Tibial nerve (tissue), 4 donors: ENCODE data around the gene ALDH18A1. TPM values are rescaled to one million over a fixed set of nuclear protein-coding genes. Genes with fewer than 3 reads are reported as not detected.
A peak's percentile ranks its signal among the peaks of the same experiment; 100 is the strongest.

Experiments used
- DNase-seq, 2 donors: peaks; one replicate each; pipeline ENCODE4 v3.0.0-alpha.2; 2019; ENCODE audit warnings: low spot score in 2 of 2
- H3K27ac ChIP-seq, 4 donors: fragments of 200-600 bp; sonication (generic) in 3 of 4; one replicate each; pipeline ENCODE4 v1.5.1; 2017 to 2019; ENCODE audit warnings: mild to moderate bottlenecking in 1 of 4
- H3K27me3 ChIP-seq, 2 donors: fragments of 200-600 bp; sonication (generic) in 1 of 2; one replicate each; pipeline versions ENCODE4 v1.5.1 to v1.6.0; 2017 to 2019
- H3K36me3 ChIP-seq, 3 donors: fragments of 200-600 bp; sonication (generic); one replicate each; pipeline ENCODE4 v1.5.1; 2018 to 2019
- H3K4me1 ChIP-seq, 4 donors: fragments of 200-600 bp; sonication (generic) in 3 of 4; one replicate each; pipeline ENCODE4 v1.5.1; 2017 to 2019
- H3K4me3 ChIP-seq, 4 donors: fragments of 200-600 bp; sonication (generic) in 3 of 4; one replicate each; pipeline ENCODE4 v1.5.1; 2017 to 2019; ENCODE audit warnings: mild to moderate bottlenecking in 1 of 4, moderate library complexity in 1 of 4
- H3K9me3 ChIP-seq, 4 donors: fragments of 200-600 bp; sonication (generic) in 3 of 4; one replicate each; pipeline ENCODE4 v1.5.1; 2017 to 2019
- CTCF ChIP-seq, 5 experiments: fragments of 200-600 bp in 3 of 5; fragments of 450-650 bp in 2 of 5; sonication (generic) in 3 of 5; IDR thresholded peaks; one replicate each; pipeline ENCODE4 v1.5.1; 2016 to 2019; ENCODE audit warnings: antibody characterized with exemption in 5 of 5, mild to moderate bottlenecking in 3 of 5, moderate library complexity in 2 of 5
- EP300 ChIP-seq, 2 donors: sonication (generic); formaldehyde crosslinking; IDR thresholded peaks; one replicate each; pipeline ENCODE4 v1.6.1; 2017; ENCODE audit warnings: antibody characterized with exemption in 2 of 2, mild to moderate bottlenecking in 1 of 2
- POLR2A ChIP-seq, 2 donors: fragments of 450-650 bp; IDR thresholded peaks; one replicate each; pipeline ENCODE4 v1.6.1; 2017; ENCODE audit warnings: antibody characterized with exemption in 2 of 2, mild to moderate bottlenecking in 2 of 2, moderate library complexity in 2 of 2
- WGBS, 2 donors: methylation state at CpG; one replicate each; pipeline ENCODE4 v1.1.5; 2018; 5-methylcytosine and 5-hydroxymethylcytosine counted together
- total RNA-seq, 4 donors: library from RNA; depleted of rRNA; stranded (reverse); fragments of >200 nt; gene quantifications; one replicate each; pipeline ENCODE4 v1.1.0, GENCODE V29; 2016

ALDH18A1 gene
- total RNA-seq, 4 donors from 2014 or later = 12.0 to 26.7 (median 17.3) TPM

GRCh38 chr10:95561864-95562177 is 94.7 kb downstream of the ALDH18A1 start:
- DNase-seq = no peak
- no peak for TF ChIP-seq CTCF (IDR thresholded peaks at IDR 0.05)
- TF ChIP-seq POLR2A (IDR thresholded peaks at IDR 0.05) = no peak
- no peak for TF ChIP-seq EP300 (IDR thresholded peaks at IDR 0.05)
- H3K27ac ChIP-seq = peak overlapping the region in 1 of 4 donors; percentile 93

GRCh38 chr10:95561177-95561863 is 95.2 kb downstream of the ALDH18A1 start, which contains the start of gene SORBS1:
TSS of gene SORBS1 (minus strand) at chr10:95561371. CDS start at chr10:95441135, 120,236 bp downstream.
- Histone ChIP-seq H3K36me3 (no peaks in the 10 kb centered on the region), H3K4me3 (peak within 1 kb of the TSS; percentile 66 to 92 (median 84)), H3K27ac (peak within 1 kb of the TSS; percentile 47 to 93 (median 81)), H3K27me3 (no peaks in the 10 kb centered on the region), H3K9me3 (no peaks in the 10 kb centered on the region), H3K4me1 (peaks cover 0 to 29% (median 2%) of the 10 kb centered on the region in 4 donors)
- peak; percentile 84 to 94 for TF ChIP-seq EP300 (IDR thresholded peaks at IDR 0.05)
- TF ChIP-seq POLR2A (IDR thresholded peaks at IDR 0.05) = peak; percentile 99 to 100
- TF ChIP-seq CTCF (IDR thresholded peaks at IDR 0.05) = peak in 1 of 5 experiments; percentile 38
- DNase-seq = peak; percentile 92 to 94
- 1 to 5% methylated on average over 23 to 50 of the region's 77 CpGs for WGBS, 2 donors

More at GRCh38 chr10:95561864-95562177, 94.7 kb downstream of the ALDH18A1 start:
- Histone ChIP-seq H3K36me3 (no peaks in the 10 kb centered on the region), H3K27me3 (no peaks in the 10 kb centered on the region), H3K9me3 (no peaks in the 10 kb centered on the region), H3K4me3 (peak overlapping the region in 3 of 4 donors; percentile 30 to 83 (median 66)), H3K4me1 (peaks cover 0 to 27% (median 2%) of the 10 kb centered on the region in 4 donors)
- WGBS, 2 donors = 55 to 62% methylated on average over 7 of the region's 7 CpGs

GRCh38 chr10:95560278-95561176 is 96.0 kb downstream of the ALDH18A1 start:
- WGBS, 2 donors = 2 to 4% methylated on average over 25 to 32 of the region's 48 CpGs
- peak overlapping the region; percentile 66 to 92 (median 84) for H3K4me3 ChIP-seq
- H3K27me3 ChIP-seq = no peaks in the 10 kb centered on the region
- H3K27ac ChIP-seq = peak overlapping the region; percentile 47 to 93 (median 81)
- no peak for TF ChIP-seq POLR2A (IDR thresholded peaks at IDR 0.05)
- peak in 1 of 2 donors; percentile 33 for TF ChIP-seq EP300 (IDR thresholded peaks at IDR 0.05)
- TF ChIP-seq CTCF (IDR thresholded peaks at IDR 0.05) = no peak
- no peaks in the 10 kb centered on the region for H3K9me3 ChIP-seq
- no peaks in the 10 kb centered on the region for H3K36me3 ChIP-seq
- peaks cover 0 to 29% (median 2%) of the 10 kb centered on the region in 4 donors for H3K4me1 ChIP-seq
- peak in 1 of 2 donors; percentile 30 for DNase-seq

- Histone ChIP-seq H3K36me3 (no peaks in the 10 kb centered on the region), H3K27ac (peak overlapping the region; percentile 47 to 93 (median 81)), H3K9me3 (no peaks in the 10 kb centered on the region), H3K4me3 (peak overlapping the region; percentile 66 to 92 (median 84)), H3K27me3 (no peaks in the 10 kb centered on the region), H3K4me1 (peaks cover 0 to 29% (median 2%) of the 10 kb centered on the region in 4 donors)
- DNase-seq = no peak
- WGBS, 2 donors = 34 to 38% methylated on average over 10 of the region's 10 CpGs
- TF ChIP-seq CTCF (IDR thresholded peaks at IDR 0.05) = no peak
- TF ChIP-seq EP300 (IDR thresholded peaks at IDR 0.05) = no peak
- no peak for TF ChIP-seq POLR2A (IDR thresholded peaks at IDR 0.05)
Measured at GRCh38 chr10:95559896-95560277, 96.6 kb downstream of the ALDH18A1 start.
